ENCODE results near the gene SIDT2.
"Not testable (repeated sequence)": the region's sequence is repeated elsewhere in the genome, so short reads cannot be mapped to it uniquely, and the experiment has no call there.

The SIDT2 gene

DNA sequence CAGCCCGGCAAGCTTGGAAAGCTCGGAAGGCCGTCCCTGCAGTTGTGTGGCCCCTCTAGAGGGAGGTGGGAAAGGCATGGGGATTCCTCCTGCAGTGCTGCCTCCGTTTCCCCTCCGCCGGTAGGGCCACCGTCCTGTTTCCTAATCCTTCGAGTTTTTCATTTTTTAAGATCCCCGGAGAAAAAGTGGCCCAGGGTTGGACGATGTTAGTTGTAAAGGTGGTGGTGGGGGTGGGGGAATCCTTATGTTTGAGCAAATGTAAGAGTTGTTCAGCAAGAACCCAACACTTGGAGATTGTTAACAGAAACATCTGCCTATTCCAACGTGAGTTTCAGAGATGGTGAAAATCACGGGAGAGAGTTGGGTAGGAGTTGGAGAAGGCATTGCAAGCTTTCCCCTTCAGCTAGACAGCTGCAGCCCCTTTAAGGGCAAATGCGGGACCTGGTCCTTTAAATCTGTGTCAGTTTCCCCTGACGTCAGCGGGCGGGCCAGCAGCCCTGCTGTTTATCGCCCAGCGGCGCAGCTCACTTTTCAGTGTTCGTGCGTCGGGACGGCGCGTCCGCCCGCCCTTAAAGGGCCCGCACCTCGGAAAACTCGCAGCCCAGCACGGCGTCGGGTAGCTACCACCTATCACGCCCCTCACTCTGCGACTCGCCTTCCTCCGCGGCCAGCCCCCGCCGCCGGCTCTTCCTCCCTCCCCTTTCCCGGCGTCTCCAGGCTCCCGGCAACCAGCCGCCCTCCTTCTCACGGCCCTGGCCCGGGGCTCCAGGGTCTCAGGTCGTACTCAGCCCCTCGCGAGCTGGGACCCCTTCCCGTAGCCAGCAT is at the start of gene SIDT2:
Gene SIDT2, plus strand, starts transcription at position 534 of the 825 bp plus-strand sequence. CDS start 521 bp downstream, outside the sequence.
- Histone ChIP-seq H3K9ac (ENCODE audit: low read depth, low read length) (peak within 1 kb of the TSS; percentile 82; the same call in 1 of the 2 replicates), H3K4me1 (ENCODE audit: insufficient read depth, low read length) (peaks cover 15% of the 10 kb centered on the region), H3K27ac (ENCODE audit: low read length) (peak within 1 kb of the TSS; percentile 76), H3K4me3 (ENCODE audit: low read length) (peak within 1 kb of the TSS; percentile 89), H3K9me3 (ENCODE audit: insufficient read depth, low read depth, low read length) (no peaks in the 10 kb centered on the region), H3K27me3 (ENCODE audit: insufficient read depth, low read length) (peaks cover 17% of the 10 kb centered on the region; the same call in 1 of the 2 replicates), H3K36me3 (ENCODE audit: insufficient read depth, low read depth, low read length) (peaks cover 15% of the 10 kb centered on the region)

DNA sequence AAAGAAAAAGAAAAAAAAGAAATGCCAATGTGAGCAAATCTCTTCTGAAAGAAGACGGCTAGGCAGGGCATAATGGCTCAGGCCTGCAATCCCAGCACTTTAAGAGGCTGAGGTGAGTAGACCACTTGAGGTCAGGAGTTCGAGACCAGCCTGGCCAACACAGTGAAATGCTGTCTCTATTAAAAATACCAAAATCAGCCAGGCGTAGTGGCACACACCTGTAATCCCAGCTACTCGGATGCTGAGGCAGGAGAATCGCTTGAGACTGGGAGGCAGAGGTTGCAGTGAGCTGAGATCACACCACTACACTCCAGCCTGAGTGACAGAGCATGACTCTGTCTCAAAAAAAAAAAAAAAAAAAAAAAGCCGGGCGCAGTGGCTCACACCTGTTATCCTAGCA is 48.1 kb upstream of the SIDT2 start:
- not testable (repeated sequence) for H3K9ac ChIP-seq (ENCODE audit: low read depth, low read length); H3K27ac ChIP-seq (ENCODE audit: low read length); H3K36me3 ChIP-seq (ENCODE audit: insufficient read depth, low read depth, low read length); H3K4me1 ChIP-seq (ENCODE audit: insufficient read depth, low read length); H3K9me3 ChIP-seq (ENCODE audit: insufficient read depth, low read depth, low read length); H3K4me3 ChIP-seq (ENCODE audit: low read length); H3K27me3 ChIP-seq (ENCODE audit: insufficient read depth, low read length)

DNA sequence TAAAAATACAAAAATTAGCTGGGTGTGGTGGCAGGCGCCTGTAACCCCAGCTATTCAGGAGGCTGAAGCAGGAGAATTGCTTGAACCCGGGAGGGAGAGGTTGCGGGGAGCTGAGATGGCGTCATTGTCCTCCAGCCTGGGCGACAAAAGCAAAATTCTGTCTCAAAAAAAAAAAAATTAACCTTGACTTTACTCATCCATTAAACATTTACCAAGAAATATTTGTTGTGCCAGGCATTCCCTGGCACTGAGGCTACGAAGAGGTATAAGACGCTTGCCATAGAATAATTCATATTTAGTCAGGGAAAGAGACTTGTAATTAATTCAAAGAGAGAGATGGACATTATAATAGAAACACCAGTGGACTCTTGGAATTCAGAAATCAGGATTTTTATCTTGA is 47.7 kb upstream of the SIDT2 start:
- H3K4me1 ChIP-seq (ENCODE audit: insufficient read depth, low read length): no peaks in the 10 kb centered on the region
- no peak overlapping the region for H3K27ac ChIP-seq (ENCODE audit: low read length)
- no peaks in the 10 kb centered on the region for H3K9me3 ChIP-seq (ENCODE audit: insufficient read depth, low read depth, low read length)
- no peak overlapping the region for H3K4me3 ChIP-seq (ENCODE audit: low read length)
- no peak overlapping the region for H3K9ac ChIP-seq (ENCODE audit: low read depth, low read length)
- no peaks in the 10 kb centered on the region for H3K27me3 ChIP-seq (ENCODE audit: insufficient read depth, low read length)
- H3K36me3 ChIP-seq (ENCODE audit: insufficient read depth, low read depth, low read length): no peaks in the 10 kb centered on the region

DNA sequence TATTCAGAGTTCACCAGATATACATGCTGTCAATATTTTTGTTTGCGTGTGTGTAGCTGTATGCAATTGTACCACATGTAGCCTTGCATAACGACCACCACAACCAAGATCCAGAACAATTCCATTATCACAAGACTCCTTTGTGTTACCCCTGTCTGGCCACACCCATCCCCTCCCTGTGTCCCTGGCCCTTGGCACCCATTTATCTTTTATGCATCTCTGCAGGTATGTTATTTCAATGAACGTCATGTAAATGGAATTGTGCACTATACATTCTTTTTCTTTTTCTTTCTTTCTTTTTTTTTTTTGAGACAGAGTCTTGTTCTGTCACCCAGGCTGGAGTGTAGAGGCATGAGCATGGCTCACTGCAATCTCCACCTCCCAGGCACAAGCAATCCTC is 44.1 kb upstream of the SIDT2 start:
- no peaks in the 10 kb centered on the region for H3K36me3 ChIP-seq (ENCODE audit: insufficient read depth, low read depth, low read length)
- no peak overlapping the region for H3K27ac ChIP-seq (ENCODE audit: low read length)
- 0 out of 2 replicates have a peak, but pooled peaks cover 3% of the 10 kb centered on the region for H3K4me1 ChIP-seq (ENCODE audit: insufficient read depth, low read length)
- H3K9ac ChIP-seq (ENCODE audit: low read depth, low read length): no peak overlapping the region
- H3K27me3 ChIP-seq (ENCODE audit: insufficient read depth, low read length): no peaks in the 10 kb centered on the region
- H3K4me3 ChIP-seq (ENCODE audit: low read length): no peak overlapping the region
- H3K9me3 ChIP-seq (ENCODE audit: insufficient read depth, low read depth, low read length): no peaks in the 10 kb centered on the region

DNA sequence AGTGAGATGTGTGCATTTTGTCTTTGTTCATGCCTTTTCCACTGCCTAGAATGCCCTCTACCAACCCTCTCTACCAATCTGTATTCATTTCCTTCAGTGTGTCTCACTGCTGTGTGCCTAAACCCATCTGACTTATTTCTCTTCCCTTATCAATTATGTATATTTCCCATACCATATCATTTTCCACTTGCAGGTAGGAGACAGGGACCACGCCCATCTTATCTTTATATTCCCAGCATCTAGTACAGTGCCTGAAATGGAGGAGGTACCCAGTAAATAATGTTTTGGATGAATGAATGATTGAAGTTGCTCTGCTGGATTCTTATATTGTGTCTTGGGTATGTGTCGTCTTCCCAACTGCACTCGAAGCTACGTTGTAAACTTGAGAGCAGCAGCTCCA is 43.6 kb upstream of the SIDT2 start:
- not testable (repeated sequence) for H3K9ac ChIP-seq (ENCODE audit: low read depth, low read length); H3K27ac ChIP-seq (ENCODE audit: low read length); H3K4me3 ChIP-seq (ENCODE audit: low read length); H3K36me3 ChIP-seq (ENCODE audit: insufficient read depth, low read depth, low read length); H3K9me3 ChIP-seq (ENCODE audit: insufficient read depth, low read depth, low read length); H3K4me1 ChIP-seq (ENCODE audit: insufficient read depth, low read length); H3K27me3 ChIP-seq (ENCODE audit: insufficient read depth, low read length)

DNA sequence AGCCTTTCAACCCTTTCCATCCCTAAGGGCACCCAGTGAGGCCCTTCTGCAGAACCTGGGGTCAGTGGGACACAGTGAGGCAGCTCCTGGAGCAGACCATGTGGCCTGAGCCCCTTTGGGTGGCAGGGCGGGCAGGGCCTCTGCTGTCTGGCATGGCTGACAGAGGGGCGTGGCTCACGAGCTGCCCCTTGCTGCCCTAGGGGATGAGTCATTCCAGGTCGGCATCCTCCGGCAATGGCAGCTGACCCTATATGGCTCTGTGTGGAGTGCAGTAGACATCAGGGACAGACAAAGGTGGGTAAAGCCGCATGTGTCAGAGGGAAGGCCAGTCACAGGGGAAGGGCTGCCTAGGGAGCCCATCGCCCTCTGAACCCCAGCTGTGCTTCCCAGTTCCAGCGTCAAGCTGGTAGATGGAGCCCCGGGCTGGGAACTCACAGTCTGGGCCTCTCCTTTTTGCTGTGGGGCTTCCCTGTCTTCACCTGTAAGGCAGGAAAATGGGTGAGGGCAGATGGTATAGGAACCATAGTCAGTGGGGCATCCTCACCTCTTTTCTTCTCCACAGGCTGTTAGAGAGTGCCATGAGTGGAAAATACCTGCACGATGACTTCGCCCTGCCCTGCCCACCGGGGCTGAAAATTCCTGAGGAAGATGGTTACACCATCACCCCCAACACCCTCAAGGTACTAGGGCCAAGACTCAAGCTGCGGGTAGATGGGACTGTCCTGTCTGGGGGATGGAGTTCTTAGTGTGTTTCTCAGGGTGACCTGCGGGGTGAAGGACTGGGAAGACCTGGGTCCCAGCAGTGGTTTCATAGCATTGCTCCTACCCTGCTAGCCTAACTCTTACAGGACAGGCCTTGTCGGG is 41.1 kb upstream of the SIDT2 start:
- not testable (repeated sequence) for H3K4me1 ChIP-seq (ENCODE audit: insufficient read depth, low read length); H3K27me3 ChIP-seq (ENCODE audit: insufficient read depth, low read length); H3K27ac ChIP-seq (ENCODE audit: low read length); H3K36me3 ChIP-seq (ENCODE audit: insufficient read depth, low read depth, low read length); H3K4me3 ChIP-seq (ENCODE audit: low read length); H3K9ac ChIP-seq (ENCODE audit: low read depth, low read length); H3K9me3 ChIP-seq (ENCODE audit: insufficient read depth, low read depth, low read length)

DNA sequence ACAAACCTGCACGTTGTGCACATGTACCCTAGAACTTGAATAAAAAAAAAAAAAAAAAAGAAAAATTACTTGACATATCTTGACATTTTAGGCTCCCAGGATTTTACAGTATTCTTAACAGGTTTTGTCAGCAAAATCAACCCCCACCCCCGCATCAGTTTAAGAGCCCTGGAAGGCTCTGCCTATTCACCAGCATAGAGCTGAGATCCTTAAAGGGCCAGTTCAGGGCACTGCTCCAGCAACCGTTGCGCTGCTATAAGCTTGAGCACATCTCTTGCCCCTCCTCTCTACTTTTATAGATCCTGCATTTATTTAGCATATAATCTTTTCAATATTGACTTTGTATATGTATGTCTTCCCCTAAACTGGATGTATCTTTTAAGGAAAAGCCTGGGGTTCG is 35.2 kb upstream of the SIDT2 start:
- no peaks in the 10 kb centered on the region for H3K27me3 ChIP-seq (ENCODE audit: insufficient read depth, low read length)
- H3K4me1 ChIP-seq (ENCODE audit: insufficient read depth, low read length): no peaks in the 10 kb centered on the region
- peaks cover 32% of the 10 kb centered on the region for H3K36me3 ChIP-seq (ENCODE audit: insufficient read depth, low read depth, low read length)
- no peaks in the 10 kb centered on the region for H3K9me3 ChIP-seq (ENCODE audit: insufficient read depth, low read depth, low read length)
- peak overlapping the region; percentile 82 for H3K4me3 ChIP-seq (ENCODE audit: low read length)
- H3K9ac ChIP-seq (ENCODE audit: low read depth, low read length): peak overlapping the region; percentile 87; the same call in 1 of the 2 replicates
- H3K27ac ChIP-seq (ENCODE audit: low read length): peak overlapping the region; percentile 94

DNA sequence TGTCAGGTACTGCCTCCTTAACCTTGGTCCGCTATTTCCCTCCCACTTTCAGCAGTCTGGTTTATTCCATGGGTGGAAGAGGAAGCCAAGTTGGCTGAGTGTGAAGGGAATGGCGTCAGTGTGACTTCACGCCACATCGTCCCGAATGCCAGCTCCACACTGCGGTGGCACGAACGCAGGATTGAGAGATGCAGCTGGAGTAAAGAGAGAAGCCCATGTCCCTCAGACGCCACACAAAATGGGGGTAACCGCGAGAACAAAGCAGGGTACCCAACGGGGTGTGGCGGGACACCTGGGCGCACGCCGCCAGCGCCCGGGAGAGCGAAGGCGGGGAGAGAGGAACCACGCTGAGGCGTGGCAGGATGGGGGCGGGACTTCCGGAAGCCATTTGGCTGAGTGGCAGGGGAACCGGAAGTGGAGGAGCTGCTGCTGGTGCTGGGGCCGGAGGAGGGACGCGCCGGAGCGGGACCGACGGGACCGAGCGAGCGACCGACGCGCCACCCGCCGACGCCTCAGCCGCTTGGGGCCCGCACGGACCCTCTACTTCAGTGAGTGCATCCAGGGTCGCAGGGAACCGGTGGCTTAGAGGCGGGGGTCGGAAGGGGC is 34.6 kb upstream of the SIDT2 start, which contains the start of gene PAFAH1B2:
Gene PAFAH1B2, plus strand, starts transcription at position 417 of the 606 bp plus-strand sequence. CDS start 8,161 bp downstream, outside the sequence.
- H3K36me3 ChIP-seq (ENCODE audit: insufficient read depth, low read depth, low read length): peaks cover 35% of the 10 kb centered on the region
- H3K27ac ChIP-seq (ENCODE audit: low read length): peak within 1 kb of the TSS; percentile 94
- peak within 1 kb of the TSS; percentile 87 for H3K9ac ChIP-seq (ENCODE audit: low read depth, low read length)
- no peaks in the 10 kb centered on the region for H3K9me3 ChIP-seq (ENCODE audit: insufficient read depth, low read depth, low read length)
- H3K4me1 ChIP-seq (ENCODE audit: insufficient read depth, low read length): no peaks in the 10 kb centered on the region
- peak within 1 kb of the TSS; percentile 82 for H3K4me3 ChIP-seq (ENCODE audit: low read length)
- H3K27me3 ChIP-seq (ENCODE audit: insufficient read depth, low read length): no peaks in the 10 kb centered on the region

DNA sequence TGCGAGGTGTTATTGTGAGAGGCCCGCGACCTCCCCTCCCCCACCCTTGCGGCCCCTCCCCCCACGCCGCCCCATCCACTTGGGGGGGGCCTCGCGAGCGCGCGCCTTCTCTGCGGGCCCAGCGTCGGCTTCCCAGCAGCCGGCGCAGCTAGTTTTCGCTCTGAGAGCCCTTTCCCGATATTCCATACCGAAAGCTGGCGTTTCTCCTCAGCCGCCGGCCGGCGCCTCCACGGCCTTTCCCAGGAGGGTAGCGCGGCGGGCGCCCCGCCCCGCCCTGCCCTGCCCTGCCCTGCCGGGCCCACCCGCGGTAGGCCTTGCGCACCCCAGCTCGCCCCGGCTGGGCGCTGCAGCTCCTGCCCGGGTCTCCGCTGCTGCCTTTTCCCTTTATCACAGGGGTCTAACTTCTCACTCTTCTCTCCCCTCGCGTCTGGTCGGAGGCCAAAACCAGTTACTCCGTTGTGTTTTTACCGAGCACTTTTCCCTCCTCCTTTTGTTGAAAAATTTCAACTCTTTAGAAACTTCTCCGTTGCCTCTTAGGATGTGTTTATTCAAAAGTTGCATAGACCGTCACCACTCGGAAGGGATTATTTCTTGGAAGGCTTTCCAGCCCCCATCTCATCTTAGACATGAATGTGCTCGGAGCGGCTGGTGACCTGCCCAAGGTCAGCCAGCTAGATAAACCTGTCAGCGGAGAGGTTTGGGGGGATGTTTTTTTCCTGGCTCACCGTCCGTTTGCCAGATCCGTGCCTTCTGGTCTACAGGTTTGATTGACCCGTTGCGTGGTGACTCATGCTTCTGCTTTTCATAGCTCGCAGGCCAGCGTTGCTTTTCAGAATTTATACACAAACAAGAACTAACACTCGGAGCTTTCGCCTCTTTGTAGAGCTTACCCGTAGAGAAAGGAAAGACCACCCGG is 33.8 kb upstream of the SIDT2 start:
- Histone ChIP-seq H3K36me3 (ENCODE audit: insufficient read depth, low read depth, low read length) (peaks cover 35% of the 10 kb centered on the region), H3K9me3 (ENCODE audit: insufficient read depth, low read depth, low read length) (no peaks in the 10 kb centered on the region), H3K9ac (ENCODE audit: low read depth, low read length) (peak overlapping the region; percentile 87), H3K4me3 (ENCODE audit: low read length) (peak overlapping the region; percentile 82), H3K27ac (ENCODE audit: low read length) (peak overlapping the region; percentile 94), H3K27me3 (ENCODE audit: insufficient read depth, low read length) (no peaks in the 10 kb centered on the region), H3K4me1 (ENCODE audit: insufficient read depth, low read length) (no peaks in the 10 kb centered on the region)

DNA sequence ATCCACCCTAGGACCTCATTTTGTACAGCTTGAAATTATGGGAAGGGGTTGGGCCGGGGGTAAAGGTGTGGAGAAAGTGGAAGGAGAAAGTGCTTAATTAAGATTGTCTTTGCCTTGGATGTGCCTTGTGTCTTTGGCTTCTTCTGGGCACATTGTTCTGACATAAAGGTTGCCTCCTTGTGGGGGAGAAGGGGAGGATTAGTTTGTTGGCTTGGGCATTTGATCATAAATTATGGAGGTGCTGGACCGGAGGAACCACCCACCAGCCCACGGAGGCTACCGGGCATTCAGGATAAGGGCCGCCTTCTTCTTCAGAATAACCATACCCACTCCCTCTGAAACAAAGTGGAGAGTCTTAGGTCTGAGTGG is 33.2 kb upstream of the SIDT2 start:
- no peaks in the 10 kb centered on the region for H3K4me1 ChIP-seq (ENCODE audit: insufficient read depth, low read length)
- H3K9ac ChIP-seq (ENCODE audit: low read depth, low read length): peak overlapping the region; percentile 87; the same call in 1 of the 2 replicates
- H3K9me3 ChIP-seq (ENCODE audit: insufficient read depth, low read depth, low read length): no peaks in the 10 kb centered on the region
- peaks cover 40% of the 10 kb centered on the region for H3K36me3 ChIP-seq (ENCODE audit: insufficient read depth, low read depth, low read length)
- H3K27me3 ChIP-seq (ENCODE audit: insufficient read depth, low read length): no peaks in the 10 kb centered on the region
- peak overlapping the region; percentile 94 for H3K27ac ChIP-seq (ENCODE audit: low read length)
- H3K4me3 ChIP-seq (ENCODE audit: low read length): peak overlapping the region; percentile 82

DNA sequence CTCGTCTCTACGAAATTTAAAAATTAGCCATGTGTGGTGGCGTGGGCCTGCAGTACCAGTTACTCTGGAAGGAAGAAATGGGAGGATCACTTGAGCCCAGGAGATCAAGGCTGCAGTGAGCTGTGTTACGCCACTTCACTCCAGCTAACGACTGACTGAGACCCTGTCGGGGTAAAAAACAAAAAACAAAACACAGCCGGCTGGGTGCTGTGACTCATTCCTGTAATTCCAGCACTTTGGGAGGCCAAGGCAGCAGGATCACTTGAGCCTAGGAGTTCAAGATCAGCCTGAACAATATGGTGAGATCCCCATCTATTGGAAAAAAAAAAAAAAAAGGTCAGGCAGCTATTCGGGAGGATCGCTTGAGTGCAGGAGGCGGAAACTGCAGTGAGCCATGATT is 32.0 kb upstream of the SIDT2 start:
- Histone ChIP-seq H3K27me3 (ENCODE audit: insufficient read depth, low read length) (no peaks in the 10 kb centered on the region), H3K9me3 (ENCODE audit: insufficient read depth, low read depth, low read length) (no peaks in the 10 kb centered on the region), H3K4me1 (ENCODE audit: insufficient read depth, low read length) (no peaks in the 10 kb centered on the region), H3K9ac (ENCODE audit: low read depth, low read length) (no peak overlapping the region), H3K36me3 (ENCODE audit: insufficient read depth, low read depth, low read length) (peaks cover 44% of the 10 kb centered on the region), H3K27ac (ENCODE audit: low read length) (no peak overlapping the region), H3K4me3 (ENCODE audit: low read length) (peak overlapping the region; percentile 82; the same call in 1 of the 2 replicates)

All from iPS-20b (cell line).